Smooth muscle cell (in vitro differentiated cells): ENCODE measurements around the gene SETMAR. TPM values are rescaled to one million over a fixed set of nuclear protein-coding genes. Genes with fewer than 3 reads are reported as not detected.

Experiments
- DNase-seq: peaks from one replicate; lab custom pipeline; 2025; ENCODE audit not compliant: unreplicated experiment; lab: John Stamatoyannopoulos, UW
- H2AFZ ChIP-seq: fragments of 200-600 bp; sonication (generic); 2 replicates; pipeline ENCODE4 v1.6.0; 2016; ENCODE audit warnings: antibody characterized with exemption, low read depth, mild to moderate bottlenecking
- H3F3A ChIP-seq: fragments of 200-600 bp; sonication (generic); 2 replicates; pipeline ENCODE4 v1.6.0; 2017; ENCODE audit warnings: antibody characterized with exemption, low read depth
- H3K27ac ChIP-seq: fragments of 200-600 bp; sonication (generic); 2 replicates; pipeline ENCODE4 v1.5.1; 2016; ENCODE audit warnings: low read depth, mild to moderate bottlenecking
- H3K27me3 ChIP-seq: fragments of 200-600 bp; sonication (generic); 2 replicates; pipeline ENCODE4 v1.6.1; 2016; ENCODE audit warnings: low read depth, mild to moderate bottlenecking
- H3K36me3 ChIP-seq: fragments of 200-600 bp; sonication (generic); 2 replicates; pipeline ENCODE4 v1.5.1; 2016; ENCODE audit warnings: low read depth
- H3K4me1 ChIP-seq: fragments of 200-600 bp; sonication (generic); 2 replicates; pipeline ENCODE4 v1.5.1; 2016; ENCODE audit warnings: low read depth
- H3K4me2 ChIP-seq: fragments of 200-600 bp; sonication (generic); 2 replicates; pipeline ENCODE4 v1.6.0; 2016; ENCODE audit warnings: mild to moderate bottlenecking
- H3K4me3 ChIP-seq: fragments of 200-600 bp; sonication (generic); 2 replicates; pipeline ENCODE4 v1.5.1; 2016; ENCODE audit warnings: mild to moderate bottlenecking
- H3K79me2 ChIP-seq: fragments of 200-600 bp; sonication (generic); 2 replicates; pipeline ENCODE4 v1.6.0; 2016; ENCODE audit warnings: low read depth, mild to moderate bottlenecking
- H3K9ac ChIP-seq: fragments of 200-600 bp; sonication (generic); 2 replicates; pipeline ENCODE4 v1.6.0; 2016; ENCODE audit warnings: low read depth
- H3K9me3 ChIP-seq: fragments of 200-600 bp; sonication (generic); replicated peaks from 2 replicates; pipeline ENCODE4 v1.5.1; 2016; ENCODE audit warnings: low read depth
- H4K20me1 ChIP-seq: fragments of 200-600 bp; sonication (generic); 2 replicates; pipeline ENCODE4 v1.6.0; 2016; ENCODE audit warnings: low read depth
- WGBS: methylation state at CpG from one replicate; pipeline ENCODE4 v1.1.7; 2016; ENCODE audit warnings: low lambda C conversion rate; 5-methylcytosine and 5-hydroxymethylcytosine counted together
- polyA plus RNA-seq: library from polyadenylated mRNA; unstranded; fragments of >200 nt; fragmentation: Nextera tagmentation; extraction: Ambion mirVana; gene quantifications from 2 replicates; pipeline ENCODE4 v1.2.1, GENCODE V29; 2016
- total RNA-seq: library from RNA; depleted of rRNA; stranded (reverse); fragments of >200 nt; gene quantifications from 2 replicates; pipeline ENCODE4 v1.2.3, GENCODE V29; 2014
- TF ChIP-seq, protein P1 (sequence below): fragments of 200-600 bp; sonication (generic); IDR thresholded peaks from 2 replicates; pipeline ENCODE4 v1.5.1; 2017; ENCODE audit warnings: borderline replicate concordance, mild to moderate bottlenecking, antibody characterized with exemption; ENCODE audit not compliant: insufficient read depth, poor library complexity, severe bottlenecking

The SETMAR gene
- total and polyA plus RNA-seq, 2 experiments from 2014 or later, result 7.8 to 12.9 TPM

DNA sequence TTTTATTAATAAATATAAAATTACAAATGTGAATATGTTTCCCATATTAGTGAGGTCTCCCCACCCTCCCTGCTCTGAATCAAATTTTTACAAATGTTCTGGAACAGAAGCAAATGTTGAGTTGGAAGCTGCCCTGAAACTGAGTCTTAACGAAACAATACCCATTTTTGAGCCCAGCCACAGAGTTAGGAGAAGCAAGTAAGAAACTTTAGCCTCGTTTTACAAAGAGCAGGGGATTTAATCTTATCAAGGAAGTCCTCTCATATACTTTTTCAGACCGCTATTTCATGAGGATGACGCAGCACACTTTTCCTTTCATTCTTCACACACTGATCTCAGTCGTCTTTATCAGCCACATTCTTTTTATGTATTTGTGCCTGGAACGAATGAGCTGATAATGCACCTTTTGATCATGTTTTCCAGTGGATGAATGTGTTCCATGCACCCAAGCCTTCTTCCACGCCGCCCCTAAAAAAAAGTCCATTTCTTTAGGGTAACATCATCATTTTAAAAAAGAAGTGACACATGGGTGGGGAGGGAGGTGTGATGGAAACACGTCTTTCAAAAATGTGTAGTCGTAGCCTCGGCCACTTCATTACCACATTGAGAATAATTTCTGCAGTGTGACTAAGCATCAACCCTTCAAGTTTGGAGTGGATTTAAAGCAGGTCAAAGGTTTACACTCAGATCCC is 48.1 kb downstream of the SETMAR start:
- TF ChIP-seq, protein P1, sequence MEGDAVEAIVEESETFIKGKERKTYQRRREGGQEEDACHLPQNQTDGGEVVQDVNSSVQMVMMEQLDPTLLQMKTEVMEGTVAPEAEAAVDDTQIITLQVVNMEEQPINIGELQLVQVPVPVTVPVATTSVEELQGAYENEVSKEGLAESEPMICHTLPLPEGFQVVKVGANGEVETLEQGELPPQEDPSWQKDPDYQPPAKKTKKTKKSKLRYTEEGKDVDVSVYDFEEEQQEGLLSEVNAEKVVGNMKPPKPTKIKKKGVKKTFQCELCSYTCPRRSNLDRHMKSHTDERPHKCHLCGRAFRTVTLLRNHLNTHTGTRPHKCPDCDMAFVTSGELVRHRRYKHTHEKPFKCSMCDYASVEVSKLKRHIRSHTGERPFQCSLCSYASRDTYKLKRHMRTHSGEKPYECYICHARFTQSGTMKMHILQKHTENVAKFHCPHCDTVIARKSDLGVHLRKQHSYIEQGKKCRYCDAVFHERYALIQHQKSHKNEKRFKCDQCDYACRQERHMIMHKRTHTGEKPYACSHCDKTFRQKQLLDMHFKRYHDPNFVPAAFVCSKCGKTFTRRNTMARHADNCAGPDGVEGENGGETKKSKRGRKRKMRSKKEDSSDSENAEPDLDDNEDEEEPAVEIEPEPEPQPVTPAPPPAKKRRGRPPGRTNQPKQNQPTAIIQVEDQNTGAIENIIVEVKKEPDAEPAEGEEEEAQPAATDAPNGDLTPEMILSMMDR, result no peak
- Histone ChIP-seq H3K36me3 (no peaks in the 10 kb centered on the region), H3K9ac (peak overlapping the region; percentile 72), H2AFZ (no peak overlapping the region), H3K79me2 (no peaks in the 10 kb centered on the region), H3K27ac (peak overlapping the region; percentile 83), H4K20me1 (no peaks in the 10 kb centered on the region), H3K27me3 (no peaks in the 10 kb centered on the region), H3F3A (no peaks in the 10 kb centered on the region), H3K4me3 (peak overlapping the region; percentile 42), H3K4me2 (peak overlapping the region; percentile 84), H3K9me3 (no peaks in the 10 kb centered on the region), H3K4me1 (no peaks in the 10 kb centered on the region)
- WGBS, result 13% methylated on average over 11 of the region's 11 CpGs
- DNase-seq, result no peak

DNA sequence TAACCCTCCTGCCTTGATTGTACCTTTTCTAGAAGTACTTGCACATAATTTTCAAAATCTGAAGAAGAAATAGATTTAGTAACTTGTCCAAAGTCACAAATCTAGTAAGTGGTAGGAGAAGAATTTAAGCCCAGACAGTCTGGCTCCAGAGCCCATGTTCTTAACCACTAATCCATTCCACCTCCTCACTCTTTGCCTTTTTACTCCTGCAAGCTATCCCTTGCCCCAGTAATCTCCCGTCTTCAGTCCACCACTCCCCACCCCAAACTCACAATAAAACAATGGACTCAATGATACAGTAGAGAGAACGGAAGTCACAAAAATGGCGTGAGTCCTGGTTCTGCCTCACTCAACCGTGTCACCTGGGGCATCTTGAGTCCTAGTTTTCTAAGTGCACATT is 48.7 kb downstream of the SETMAR start:
- Histone ChIP-seq H3F3A (no peaks in the 10 kb centered on the region), H3K9me3 (no peaks in the 10 kb centered on the region), H2AFZ (no peak overlapping the region), H3K79me2 (no peaks in the 10 kb centered on the region), H3K36me3 (no peaks in the 10 kb centered on the region), H3K27ac (peak overlapping the region; percentile 83), H3K4me1 (no peaks in the 10 kb centered on the region), H3K4me2 (peak overlapping the region; percentile 84), H3K4me3 (peak overlapping the region; percentile 42), H4K20me1 (no peaks in the 10 kb centered on the region), H3K27me3 (no peaks in the 10 kb centered on the region), H3K9ac (peak overlapping the region; percentile 21)
- TF ChIP-seq, protein P1, result no peak
- DNase-seq, result no peak
- 32% methylated on average over 4 of the region's 4 CpGs for WGBS

DNA sequence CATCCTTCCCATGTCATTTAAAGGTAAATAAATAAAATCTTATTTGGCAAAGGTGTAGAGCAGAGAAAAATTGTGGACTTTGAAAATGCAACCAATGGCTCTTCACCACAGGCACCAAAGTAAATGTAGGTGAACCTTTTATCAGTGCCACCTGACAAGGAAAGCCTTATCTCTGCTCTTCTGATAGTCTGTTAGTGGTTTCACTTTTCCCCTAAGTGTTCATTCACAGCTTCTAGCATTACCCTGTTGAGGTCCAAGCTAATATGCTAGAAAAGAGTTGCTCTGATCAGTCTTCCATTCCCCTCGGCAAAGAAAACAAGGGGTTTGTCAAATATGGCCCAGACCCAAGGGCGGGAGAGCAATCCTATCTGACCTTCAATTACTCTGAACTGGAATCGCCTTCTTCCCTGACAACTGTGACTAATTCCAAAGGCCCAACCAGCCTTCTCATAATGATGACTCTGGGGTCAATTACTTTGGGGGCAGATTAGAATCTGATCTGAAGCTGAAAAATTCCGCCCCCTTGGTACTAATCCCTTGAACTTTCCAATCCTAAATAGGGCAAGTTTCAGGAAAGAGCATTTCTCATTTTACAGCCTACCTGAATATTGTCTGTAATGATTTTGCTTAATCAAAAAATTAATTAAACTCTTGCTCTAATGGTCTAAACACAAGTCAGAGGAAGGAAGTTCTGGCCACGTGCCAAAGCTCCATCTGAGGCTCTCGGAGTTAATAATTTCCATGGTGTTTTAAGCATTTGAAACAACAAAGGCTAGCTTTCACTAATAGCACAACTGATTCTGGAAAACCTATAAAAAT is 52.4 kb downstream of the SETMAR start:
- 78% methylated on average over 6 of the region's 6 CpGs for WGBS
- H3K4me2 ChIP-seq, result no peak overlapping the region

More for the DNA sequence above, 52.4 kb downstream of the SETMAR start:
- Histone ChIP-seq H2AFZ (no peak overlapping the region), H3K27ac (no peak overlapping the region), H3K36me3 (no peaks in the 10 kb centered on the region), H3K4me3 (no peak overlapping the region), H3K79me2 (no peaks in the 10 kb centered on the region), H3F3A (no peaks in the 10 kb centered on the region), H3K9me3 (no peaks in the 10 kb centered on the region), H4K20me1 (no peaks in the 10 kb centered on the region), H3K9ac (no peak overlapping the region), H3K4me1 (no peaks in the 10 kb centered on the region), H3K27me3 (no peaks in the 10 kb centered on the region)
- TF ChIP-seq, protein P1, result no peak
- no peak for DNase-seq
